UCSD-AML1 (cell line): Measurements from ENCODE around the gene ARHGEF4.
"Not testable (repeated sequence)": the region's sequence is repeated elsewhere in the genome, so short reads cannot be mapped to it uniquely, and the experiment has no call there.

Experiments
- DNase-seq: peaks from one replicate; lab custom pipeline; 2025; ENCODE audit not compliant: unreplicated experiment; lab: John Stamatoyannopoulos, UW

ARHGEF4 gene

GRCh38 chr2:130882111-130882690, 45.5 kb downstream of the ARHGEF4 start:
- DNase-seq = no peak

GRCh38 chr2:130882991-130883390, 46.3 kb downstream of the ARHGEF4 start:
- no peak for DNase-seq

DNA sequence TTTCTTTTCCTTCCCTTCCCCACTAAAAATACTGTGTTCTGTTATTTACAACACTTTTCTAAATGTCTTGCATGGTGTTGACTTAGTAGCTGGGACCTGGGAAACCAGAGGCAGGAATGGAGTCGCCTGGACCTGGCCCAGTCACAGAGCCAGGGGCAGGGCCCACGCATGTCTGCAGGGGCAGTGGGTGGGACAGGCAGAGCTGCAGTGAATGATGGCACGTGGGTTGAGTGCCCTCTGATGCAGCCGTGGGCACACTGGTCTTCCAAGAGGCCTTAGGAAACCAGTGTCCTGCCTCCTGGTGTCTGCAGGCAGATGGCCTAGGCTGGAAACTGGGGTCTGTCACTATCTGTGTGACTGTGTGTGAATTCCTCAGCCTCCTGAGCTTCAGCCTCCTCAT, 46.8 kb downstream of the ARHGEF4 start:
- DNase-seq = no peak

GRCh38 chr2:130884013-130884412, 47.3 kb downstream of the ARHGEF4 start:
- DNase-seq = no peak

DNA sequence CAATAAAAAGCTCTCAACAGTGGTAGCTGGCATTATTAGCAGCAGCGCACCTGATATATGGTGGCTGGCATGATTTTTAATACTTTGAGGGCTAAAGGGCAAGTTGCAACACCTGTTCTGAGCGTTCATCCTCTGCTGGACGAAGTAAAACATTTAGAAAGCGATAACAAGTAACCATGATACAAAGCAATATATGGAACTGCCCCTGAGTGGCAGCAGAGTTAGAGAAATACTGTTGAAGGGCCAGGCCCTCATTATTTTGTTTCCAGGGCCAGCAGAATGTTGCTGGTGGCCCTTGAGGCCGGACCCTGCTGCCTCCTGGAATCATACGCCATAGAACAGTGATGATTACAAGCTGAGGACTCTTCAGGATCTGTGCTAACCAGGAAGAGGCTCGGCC, 47.8 kb downstream of the ARHGEF4 start:
- no peak for DNase-seq

GRCh38 chr2:130887643-130888042, 50.9 kb downstream of the ARHGEF4 start:
- no peak for DNase-seq

DNA sequence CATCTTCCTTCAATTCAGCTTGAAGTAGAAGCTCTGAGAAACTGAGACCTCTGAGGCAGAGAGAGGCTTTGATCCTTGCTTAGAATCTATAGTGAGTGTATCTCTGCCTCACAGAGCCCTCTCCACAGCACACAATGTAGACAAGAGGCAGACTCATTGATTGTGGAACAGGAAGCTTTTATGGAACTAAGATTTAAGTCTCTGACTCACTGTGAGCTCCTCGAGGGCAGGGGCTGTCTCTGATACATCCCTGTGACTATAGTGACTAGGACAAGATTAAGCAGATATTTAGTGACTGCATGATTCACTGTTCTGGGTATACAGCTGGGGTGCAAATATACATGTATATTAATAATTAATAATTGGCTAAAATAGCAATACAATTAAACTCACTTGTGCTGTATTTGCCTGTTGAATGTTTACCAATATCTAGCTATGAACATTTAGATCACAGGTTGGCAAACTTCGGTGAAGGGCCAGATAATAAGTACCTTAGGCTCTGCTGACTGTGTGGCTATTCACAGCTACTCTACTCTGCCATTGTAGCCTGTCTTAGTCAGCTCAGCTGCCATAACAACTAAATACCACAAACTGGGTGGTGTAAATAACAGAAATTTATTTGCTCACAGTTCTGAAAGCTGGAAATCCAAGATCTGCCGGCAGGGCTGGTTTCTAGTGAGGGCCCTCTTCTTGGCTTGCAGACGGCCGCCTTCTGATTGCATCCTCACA, 54.4 kb downstream of the ARHGEF4 start:
- DNase-seq = no peak

GRCh38 chr2:130891966-130892365, 55.3 kb downstream of the ARHGEF4 start:
- no peak for DNase-seq

DNA sequence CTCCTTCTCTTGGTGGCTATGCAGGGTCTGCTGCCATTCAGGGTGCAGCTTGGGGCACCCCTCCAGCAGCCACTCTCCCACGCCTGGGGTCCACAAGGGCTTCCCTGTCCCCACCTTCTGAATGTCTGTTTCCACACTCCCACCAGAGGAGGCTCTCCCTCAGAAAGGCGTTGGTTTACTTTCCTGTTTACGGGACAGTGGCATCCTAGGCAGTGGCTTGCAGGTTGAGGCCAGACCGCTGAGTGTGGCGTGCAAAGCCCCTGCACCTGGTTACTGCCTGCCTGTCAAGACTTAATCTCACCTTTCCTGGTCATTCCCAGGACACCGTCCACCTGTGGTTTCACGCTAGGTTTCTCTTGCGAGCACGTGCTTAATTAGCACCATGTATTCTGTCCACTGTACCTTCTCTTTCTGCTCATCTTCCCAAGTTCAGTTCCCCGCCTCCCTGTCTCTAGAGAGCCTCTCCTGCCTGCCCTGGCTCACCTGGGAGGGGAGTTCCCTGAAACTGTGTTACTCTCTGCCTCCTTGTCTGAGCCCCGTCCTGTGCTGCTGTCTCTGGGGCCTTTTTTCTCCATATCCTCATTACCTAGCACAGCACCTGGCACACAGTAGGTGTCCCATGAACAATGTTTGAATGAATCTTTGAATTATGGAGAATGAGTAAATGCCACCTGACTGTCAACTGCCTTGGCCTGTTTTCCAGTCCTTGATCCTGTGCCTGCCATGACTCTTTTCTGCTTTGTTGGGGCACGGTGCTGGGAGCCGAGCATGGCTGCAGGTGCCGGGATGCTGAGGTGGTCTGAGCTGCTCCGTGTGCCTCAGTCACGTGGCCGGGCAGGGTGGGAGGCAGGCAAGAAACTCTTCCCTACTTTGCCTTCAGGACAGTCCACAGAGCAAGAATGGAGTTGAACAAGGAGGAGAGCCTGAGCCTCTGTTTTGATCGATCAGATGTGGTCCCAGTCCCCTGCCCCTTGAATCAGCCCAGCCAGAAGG, 56.4 kb downstream of the ARHGEF4 start:
- no peak for DNase-seq

DNA sequence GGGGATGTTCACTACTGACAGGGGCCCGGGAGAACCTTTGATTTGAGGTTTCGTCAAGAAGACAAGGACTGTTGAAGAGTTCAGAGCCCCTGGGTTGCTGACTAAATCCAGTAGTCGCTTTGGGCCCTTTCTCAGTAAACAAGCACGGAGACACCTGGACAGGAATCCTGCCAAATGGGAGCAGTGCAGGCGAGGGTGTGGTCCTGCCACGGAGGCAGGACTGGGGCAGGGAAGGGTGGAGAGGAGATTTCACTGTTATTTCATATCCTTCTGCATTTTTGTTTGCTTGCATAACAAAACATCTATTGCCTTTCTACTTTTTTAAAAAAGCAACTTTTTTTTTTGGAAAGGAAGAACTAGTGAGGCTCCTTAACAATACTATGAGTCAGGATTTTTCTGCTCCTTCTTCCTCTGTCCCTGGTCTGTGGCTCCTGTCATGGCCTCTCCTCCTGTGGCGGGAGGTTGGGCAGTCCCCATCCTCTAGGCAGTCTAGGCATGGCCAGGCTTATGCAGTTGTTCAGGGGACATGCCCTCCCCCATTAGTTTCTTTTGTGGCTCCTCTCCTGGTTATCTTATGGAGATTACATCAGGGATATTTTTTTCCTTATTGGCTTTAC, 57.7 kb downstream of the ARHGEF4 start:
- DNase-seq = no peak

- DNase-seq = no peak
Observed at GRCh38 chr2:130896813-130897212, 60.1 kb downstream of the ARHGEF4 start.

- DNase-seq = no peak
Observed at GRCh38 chr2:130898553-130898952, 61.8 kb downstream of the ARHGEF4 start.

DNA sequence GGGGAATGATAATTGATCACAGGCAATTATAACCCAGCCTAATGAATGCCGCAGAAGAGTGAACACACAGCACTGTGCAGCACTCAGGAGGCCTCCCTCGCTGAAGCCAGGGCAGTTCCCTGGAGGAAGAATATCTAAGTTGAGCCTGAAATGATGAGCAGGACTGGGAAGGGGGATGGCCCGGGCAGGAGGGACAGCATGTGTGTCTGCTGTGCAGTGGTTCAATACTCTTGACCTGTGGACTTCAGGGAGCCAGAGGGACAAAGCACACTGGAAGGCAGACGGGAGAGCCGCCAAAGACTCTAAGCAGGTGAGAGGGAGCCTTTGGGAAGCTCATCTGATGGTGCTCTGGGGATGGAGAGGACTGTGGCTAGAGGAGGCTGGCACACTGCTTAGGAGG, 62.6 kb downstream of the ARHGEF4 start:
- DNase-seq = no peak

- DNase-seq = no peak
Observed at GRCh38 chr2:130901061-130901460, 64.3 kb downstream of the ARHGEF4 start.

DNA sequence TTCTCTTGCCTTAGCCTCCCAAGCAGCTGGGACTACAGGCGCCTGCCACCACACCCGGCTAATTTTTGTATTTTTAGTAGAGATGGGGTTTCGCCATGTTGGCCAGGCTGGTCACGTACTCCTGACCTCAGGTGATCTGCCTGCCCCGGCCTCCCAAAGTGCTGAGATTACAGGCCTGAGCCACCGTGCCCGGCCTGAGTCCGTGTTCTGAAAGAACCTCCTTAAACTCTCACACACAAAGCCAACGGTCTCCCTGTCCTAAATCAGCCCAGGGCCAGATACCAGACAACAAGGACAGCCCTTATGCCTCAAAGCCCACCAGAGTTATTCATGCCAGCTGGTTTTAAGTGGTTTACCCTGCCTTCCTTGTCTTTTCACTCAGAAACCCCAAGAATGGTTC, 64.9 kb downstream of the ARHGEF4 start:
- not testable (repeated sequence) for DNase-seq

GRCh38 chr2:130908832-130909231, 72.1 kb downstream of the ARHGEF4 start:
- DNase-seq = no peak

DNA sequence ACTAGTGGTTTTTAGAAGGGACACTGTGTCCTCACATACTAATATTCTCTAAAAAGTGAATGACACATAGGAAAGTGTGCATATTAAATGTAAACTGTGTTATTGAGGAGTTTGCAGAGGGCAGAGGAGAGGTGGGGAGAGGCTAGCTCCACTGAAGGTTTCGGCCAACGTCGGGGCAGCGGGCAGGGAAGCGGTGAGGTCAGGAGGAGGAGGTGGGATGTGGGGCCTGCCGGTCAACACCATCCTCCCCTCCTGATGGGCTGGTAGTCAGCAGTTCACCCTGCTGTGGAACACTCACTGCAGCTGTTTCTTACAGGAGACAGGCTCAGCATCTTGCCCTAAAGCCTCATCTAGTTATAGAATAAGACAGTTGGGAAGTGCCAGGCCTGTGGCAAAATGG, 74.2 kb downstream of the ARHGEF4 start:
- DNase-seq = no peak

DNA sequence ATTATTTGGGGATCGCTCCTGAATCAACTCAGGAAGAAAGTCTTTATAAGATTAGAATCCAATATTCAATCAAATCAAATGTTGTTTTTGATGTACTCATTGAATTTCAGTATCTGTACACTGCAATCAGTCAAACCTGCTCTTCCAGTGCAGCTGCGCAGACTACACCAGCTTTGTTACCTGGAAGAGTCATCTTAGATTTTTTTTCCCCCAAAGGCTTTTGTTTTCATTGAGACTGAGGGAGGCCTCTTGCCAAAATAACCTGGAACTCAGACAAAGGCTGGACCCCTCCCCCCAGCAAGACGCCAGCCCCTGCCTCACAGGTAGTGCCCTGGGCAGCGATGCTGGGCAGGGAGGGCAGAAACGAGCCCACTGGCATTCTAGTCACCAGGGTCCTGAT, 74.8 kb downstream of the ARHGEF4 start:
- no peak for DNase-seq

- no peak for DNase-seq
Observed at GRCh38 chr2:130911996-130912395, 75.3 kb downstream of the ARHGEF4 start.

- no peak for DNase-seq
Observed at GRCh38 chr2:130912471-130912870, 75.8 kb downstream of the ARHGEF4 start.

- no peak for DNase-seq
Observed at GRCh38 chr2:130913891-130914290, 77.2 kb downstream of the ARHGEF4 start.
